SK-MEL-5 (cell line): ENCODE results near the gene BBS12. TPM values are rescaled to one million over a fixed set of nuclear protein-coding genes. Genes with fewer than 3 reads are reported as not detected.

Source experiments
- DNase-seq: peaks from one replicate; pipeline ENCODE4 v3.0.0-alpha.2; 2016; ENCODE audit warnings: low read depth, low spot score
- in situ Hi-C: cut with HindIII; loops from 2 replicates; pipeline ENCODE4 v1.10.0; 2016; ENCODE audit warnings: low sequenced_read_pairs, high pct_unique_total_duplicates, low pct_unique_long_range_greater_than_20kb
- total RNA-seq: library from RNA; depleted of rRNA; stranded (reverse); fragments of >200 nt; shearing (Covaris generic); gene quantifications from 2 replicates; pipeline ENCODE4 v1.2.3, GENCODE V29; 2014

Gene BBS12
- total RNA-seq, 1 experiment from 2014 or later: 6.6 TPM

DNA sequence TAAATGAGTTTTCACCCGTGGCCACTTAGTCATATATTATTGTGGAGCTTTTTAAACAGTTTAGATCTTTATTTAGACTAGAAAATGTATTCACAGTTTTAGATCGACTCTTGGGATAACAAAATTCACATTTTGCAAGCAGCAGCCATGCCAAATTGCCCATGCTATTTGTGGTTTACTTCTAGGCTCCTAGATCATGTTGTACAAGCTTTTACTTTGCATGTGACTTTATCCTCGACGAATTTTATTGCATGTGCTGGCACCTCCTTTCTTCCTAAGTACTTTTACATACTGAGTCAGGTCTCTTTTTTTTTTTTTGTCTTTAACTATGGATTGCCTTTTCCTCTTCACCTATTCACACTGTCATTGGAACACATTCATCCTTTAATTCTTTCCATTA lies 23.2 kb downstream of the BBS12 start:
- in situ Hi-C loops: loop anchor here (25.0 kb wide), 1 partner anchor 157 kb away; the partner anchor contains the start of gene NUDT6
- DNase-seq: no peak

DNA sequence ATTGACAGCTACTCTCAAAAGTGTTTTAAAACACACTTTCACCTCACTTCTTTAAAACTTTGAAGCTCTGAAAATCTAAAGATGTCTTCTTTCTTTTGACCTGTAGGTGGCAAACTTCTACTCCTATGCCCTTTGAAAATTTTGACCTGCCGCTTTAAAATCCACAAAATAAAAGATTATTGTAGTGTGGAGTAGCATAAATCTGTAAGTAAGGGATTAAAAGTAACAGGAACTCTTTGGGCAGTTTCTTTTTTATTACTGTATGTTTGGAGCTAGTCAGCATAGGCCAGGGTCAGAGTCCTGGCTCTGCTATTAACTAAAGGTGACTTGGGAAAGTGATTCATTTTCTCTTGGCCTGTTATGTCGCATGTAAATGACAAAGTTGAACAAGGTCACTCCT lies 25.5 kb downstream of the BBS12 start:
- in situ Hi-C loops: loop anchor here (25.0 kb wide), 1 partner anchor 154 kb away; the partner anchor contains the start of gene NUDT6

DNA sequence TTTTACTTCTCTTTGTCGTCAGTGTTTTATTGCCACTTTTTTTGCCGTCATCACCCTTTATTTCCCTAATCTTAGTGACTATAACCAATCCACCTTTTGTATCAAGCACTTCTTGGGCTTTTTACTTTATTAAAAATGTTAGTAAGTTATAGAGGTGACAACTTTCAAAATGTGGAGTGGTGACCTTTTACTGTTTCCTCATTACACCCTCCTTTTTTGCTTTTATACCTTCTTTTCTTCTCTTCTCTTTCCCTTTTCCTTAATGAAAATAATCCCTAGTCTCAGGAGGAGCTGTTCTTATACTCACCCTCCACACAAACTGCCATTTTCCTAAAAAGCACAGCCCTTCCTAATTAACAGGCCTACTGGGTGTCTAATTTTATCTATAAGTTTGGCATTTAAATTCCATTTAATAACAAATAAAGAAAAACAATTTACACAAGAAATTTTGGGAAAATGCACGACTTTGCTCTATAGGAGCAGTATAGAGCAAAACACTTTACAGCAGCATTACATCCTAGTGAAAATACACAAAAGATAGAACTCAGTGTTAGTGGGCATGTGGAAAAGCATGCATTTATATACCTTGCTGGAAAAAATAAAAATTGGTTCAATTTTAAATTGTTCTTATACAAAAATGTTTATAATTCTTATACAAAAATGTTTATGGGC lies 27.3 kb downstream of the BBS12 start:
- DNase-seq: peak; percentile 24
- in situ Hi-C loops: loop anchor here (25.0 kb wide), 1 partner anchor 153 kb away; the partner anchor contains the start of gene NUDT6

More for the DNA sequence above, 25.5 kb downstream of the BBS12 start:
- DNase-seq: peak; percentile 52

DNA sequence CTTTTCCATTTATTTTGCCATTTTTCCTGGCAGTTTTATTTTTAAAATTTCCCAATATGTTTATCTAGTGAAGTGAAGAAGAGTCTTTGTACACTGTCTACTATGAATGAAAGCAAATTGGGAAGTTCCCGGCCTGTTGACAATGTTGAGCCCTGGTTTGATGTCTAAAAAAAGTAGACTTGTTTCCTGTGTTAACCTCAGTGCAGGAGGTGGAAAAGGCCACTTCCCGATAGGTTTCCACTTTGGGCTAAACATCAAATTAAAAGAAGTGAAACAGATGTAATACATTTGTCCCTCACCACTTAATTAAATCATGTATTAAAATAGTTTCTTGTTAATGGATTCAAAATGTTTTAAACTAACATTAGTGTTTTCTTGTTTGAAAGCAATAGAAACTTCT lies 30.0 kb downstream of the BBS12 start:
- DNase-seq: no peak
- in situ Hi-C loops: loop anchor here (25.0 kb wide), 1 partner anchor 150 kb away; the partner anchor contains the start of gene NUDT6

DNA sequence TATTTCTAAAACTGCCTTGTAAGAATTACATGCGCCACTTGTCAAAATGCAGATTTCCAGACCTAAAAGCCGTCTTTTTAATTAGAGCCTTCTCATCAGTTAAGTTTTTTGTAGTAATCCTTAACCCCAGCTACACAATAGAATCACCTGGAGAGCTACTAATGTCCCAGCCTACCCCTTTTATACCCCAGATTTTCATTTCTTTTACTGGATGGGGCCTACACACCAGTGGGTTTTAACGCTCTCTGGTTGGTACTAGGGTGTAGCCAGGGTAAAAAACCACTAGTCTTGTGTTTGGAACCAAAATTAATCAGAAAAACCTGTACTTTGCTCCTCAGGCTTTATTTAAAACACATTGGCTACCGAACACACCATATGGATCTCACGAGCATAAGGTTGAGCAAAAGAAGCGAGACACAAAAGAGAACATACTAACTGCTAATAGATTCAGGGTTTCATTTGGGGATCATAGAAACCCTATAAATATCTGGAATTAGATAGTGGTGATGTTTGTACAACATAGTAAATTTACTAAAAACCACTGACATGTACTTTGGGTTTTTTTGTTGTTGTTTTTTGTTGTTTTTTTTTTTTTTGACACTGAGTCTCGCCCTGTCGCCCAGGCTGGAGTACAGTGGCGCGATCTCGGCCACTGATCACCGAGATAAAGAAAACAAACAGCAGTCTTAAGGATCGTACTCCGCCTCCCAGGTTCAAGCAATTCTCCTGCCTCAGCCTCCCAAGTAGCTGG lies 30.6 kb downstream of the BBS12 start:
- DNase-seq: no peak
- in situ Hi-C loops: loop anchor here (25.0 kb wide), 1 partner anchor 149 kb away; the partner anchor contains the start of gene NUDT6

DNA sequence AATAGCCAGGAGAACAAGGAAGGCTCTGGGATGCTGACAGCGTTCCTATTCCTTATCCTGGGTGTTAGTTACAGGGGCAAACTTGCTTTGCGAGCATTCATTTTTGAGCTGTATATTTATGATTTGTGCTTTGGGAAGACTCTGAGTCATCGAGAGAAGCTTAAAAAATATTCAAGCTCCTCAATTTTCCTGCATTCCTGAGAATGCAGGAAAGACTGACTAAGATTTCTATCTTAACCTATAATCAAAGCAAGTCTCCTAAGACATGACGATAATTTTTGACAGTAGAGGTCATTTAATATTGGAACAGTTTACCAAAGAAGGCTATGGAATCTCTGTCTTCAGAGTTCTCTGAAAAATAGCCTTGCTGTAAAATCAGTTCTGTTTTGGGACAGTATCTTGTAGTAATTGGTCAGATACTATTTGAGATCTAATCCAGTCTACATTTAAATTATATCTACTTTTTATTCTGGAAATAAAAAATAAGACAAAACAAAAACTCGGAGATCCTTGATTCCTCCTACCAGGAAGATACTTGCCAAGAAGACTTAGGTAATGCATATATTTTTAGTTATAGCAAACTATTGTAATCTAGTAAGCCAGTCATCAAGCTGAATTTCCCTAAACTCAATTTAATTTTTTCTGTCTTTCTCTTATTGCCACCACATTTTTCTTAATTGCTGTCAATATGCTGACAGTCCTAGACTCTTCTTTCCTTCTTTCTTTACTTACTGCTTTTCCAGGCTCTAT lies 31.7 kb downstream of the BBS12 start:
- in situ Hi-C loops: loop anchor here (25.0 kb wide), 1 partner anchor 148 kb away; the partner anchor contains the start of gene NUDT6
- DNase-seq: no peak

DNA sequence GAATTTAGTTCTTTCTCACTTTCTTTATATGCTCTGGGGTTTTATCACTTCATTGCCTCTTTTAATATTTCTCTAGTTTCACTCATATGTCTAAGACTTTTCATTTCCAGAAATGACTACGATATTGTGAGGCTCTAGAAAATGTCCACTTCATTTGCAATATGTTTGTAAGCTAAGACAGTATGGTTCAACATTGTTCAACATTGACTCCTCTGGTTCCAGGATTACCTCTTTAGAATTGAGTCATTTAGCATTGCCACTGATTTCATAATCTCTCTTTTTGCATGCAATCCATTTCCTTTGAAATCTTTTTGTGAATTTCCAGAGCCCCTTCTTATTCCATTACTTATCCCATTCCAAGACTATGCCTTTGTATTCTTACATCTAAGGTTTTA lies 32.3 kb downstream of the BBS12 start:
- no peak for DNase-seq

DNA sequence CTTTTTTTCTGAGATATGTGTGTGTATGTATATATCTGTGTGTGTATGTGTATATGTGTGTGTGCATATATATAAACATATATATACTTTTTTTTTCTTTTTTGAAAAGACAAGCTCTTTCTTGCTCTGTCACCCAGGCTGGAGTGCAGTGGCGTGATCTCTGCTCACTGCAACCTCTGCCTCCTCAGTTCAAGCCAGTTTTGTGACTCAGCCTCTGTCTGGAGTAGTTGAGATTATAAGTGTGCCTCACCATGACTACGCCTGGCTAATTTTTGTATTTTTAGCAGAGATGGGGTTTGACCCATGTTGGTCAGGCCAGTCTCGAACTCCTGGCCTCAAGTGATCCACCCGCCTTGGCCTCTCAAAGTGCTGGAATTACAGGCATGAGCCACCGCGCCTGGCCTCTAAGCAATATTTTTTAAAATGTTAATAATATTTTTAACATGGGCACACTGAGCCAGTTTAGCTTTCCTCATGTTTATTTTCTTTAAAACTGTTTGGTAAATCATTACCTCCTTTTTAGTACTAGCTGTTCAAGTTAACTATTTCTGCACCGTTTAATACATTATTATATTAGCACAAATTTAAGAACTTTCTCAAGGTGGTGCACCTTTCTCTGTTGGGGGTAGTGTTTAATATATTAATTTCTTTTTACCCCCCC lies 33.3 kb downstream of the BBS12 start:
- no peak for DNase-seq
- in situ Hi-C loops: loop anchor here (25.0 kb wide), 1 partner anchor 146 kb away; the partner anchor contains the start of gene NUDT6

More for the DNA sequence above, 32.3 kb downstream of the BBS12 start:
- in situ Hi-C loops: loop anchor here (25.0 kb wide), 1 partner anchor 147 kb away; the partner anchor contains the start of gene NUDT6

DNA sequence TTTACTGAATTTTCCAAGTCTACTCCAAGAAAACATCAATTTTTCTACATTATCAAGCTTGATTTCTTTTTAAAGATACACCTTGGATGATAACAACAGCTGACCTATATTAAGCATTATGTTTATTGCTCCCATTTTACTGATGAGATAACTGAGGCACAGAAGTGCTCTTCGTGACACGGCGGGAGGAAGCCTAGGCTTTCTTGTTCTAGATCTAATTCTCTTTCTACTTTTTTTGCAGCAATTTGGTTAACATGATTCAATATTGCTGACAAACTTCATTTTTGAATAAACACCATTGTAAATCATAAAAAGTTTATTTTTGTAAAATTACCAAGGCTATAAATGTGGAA lies 33.8 kb downstream of the BBS12 start:
- in situ Hi-C loops: loop anchor here (25.0 kb wide), 1 partner anchor 146 kb away; the partner anchor contains the start of gene NUDT6
- no peak for DNase-seq

DNA sequence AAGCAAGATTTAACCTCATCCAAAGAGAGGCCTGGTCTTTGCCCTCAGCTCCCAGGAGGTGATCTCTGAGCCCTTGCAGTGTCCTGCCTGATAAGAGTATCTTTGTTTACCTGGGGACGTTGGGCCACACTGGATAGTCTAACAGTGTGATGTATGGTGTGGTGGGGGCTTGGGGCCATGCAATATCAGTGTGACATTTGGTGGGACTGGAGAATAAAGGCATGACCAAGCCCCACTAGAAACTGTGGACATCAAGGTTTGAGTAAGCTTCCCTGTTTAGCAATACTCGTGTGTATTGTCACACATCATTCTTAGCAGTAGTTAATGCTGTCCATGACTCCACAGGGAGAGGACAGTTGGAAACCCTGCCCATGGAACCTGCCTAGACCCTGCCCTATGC lies 34.4 kb downstream of the BBS12 start:
- DNase-seq: no peak

DNA sequence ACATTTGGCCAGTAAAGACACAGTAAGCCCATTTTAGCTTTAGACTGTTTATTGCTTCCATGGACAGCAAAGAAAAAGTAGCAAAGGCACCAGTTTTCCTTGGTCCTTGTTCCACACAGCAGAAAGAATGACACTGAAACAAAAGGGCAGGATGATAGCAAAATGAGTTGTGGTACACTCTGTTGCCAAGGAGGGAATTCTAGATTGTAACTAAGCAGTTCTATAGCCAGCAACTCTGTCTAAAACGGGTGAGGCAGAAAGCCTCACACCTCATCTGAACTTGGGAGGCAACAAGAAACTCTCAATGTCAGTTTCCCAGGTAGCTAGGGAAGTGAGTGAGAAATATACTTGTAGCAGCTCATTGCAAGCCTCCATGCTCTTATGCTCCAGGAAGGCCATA lies 39.2 kb downstream of the BBS12 start:
- in situ Hi-C loops: loop anchor here (25.0 kb wide), 1 partner anchor 141 kb away; the partner anchor contains the start of gene NUDT6
- DNase-seq: no peak

More for the DNA sequence above, 34.4 kb downstream of the BBS12 start:
- in situ Hi-C loops: loop anchor here (25.0 kb wide), 1 partner anchor 145 kb away; the partner anchor contains the start of gene NUDT6

DNA sequence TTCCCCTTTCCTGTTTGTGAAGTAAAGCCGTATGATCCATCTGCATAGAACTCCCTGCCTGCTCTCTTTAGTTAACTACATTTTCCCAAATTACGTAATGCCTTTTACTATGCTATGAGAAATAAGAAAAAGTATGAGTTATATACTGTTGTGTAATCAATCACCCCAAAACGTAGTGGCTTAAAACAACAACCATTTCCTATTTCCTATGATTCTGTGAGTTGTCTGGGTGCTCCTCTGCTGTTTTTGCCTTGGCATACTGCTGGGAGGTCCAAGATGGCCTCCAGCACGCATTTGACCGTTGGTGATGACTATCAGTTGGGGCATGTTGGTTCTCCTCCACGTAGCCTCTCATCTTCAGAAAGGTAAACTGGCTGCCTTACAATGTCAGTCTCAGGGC lies 39.8 kb downstream of the BBS12 start:
- in situ Hi-C loops: loop anchor here (25.0 kb wide), 1 partner anchor 140 kb away; the partner anchor contains the start of gene NUDT6
- no peak for DNase-seq

DNA sequence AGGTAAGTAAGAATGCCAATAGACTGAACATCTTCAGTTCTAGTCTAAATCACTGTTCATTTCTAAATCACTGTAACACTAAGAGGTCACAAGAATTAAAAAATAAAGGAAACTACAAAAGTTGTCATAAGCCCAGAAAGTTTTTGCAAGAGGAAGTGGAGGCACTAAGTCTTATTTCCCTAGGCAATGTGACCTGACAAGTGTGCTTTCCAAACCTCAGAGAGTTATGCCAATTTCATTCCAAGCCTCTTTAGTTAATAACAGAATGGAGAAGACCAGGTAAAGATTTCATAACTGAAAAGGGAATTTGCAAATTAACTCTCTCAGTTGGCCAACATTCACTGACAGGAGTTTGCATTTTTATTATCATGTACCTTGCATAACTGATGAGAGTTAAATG lies 40.5 kb downstream of the BBS12 start:
- DNase-seq: no peak
- in situ Hi-C loops: loop anchor here (25.0 kb wide), 1 partner anchor 139 kb away; the partner anchor contains the start of gene NUDT6

DNA sequence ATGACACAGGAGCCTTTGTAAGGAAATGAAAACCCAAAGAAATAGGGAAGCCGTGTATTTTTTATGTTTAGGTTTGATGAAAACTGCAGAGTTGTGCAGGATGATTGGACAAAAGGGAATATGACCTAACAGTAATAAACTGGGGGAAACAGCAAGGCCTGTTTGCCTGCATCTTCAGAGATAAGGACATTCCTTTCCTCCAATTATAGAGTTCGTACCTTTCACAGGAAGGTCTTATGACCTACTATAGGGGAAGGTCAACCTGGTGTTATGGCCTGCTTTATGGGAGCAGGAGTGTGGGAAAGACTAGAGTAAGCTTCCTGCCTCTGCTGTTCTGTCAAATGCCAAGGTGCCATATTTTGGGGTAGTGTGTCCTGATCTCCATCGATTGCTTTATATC lies 42.5 kb downstream of the BBS12 start:
- in situ Hi-C loops: no loop called here
- DNase-seq: no peak

DNA sequence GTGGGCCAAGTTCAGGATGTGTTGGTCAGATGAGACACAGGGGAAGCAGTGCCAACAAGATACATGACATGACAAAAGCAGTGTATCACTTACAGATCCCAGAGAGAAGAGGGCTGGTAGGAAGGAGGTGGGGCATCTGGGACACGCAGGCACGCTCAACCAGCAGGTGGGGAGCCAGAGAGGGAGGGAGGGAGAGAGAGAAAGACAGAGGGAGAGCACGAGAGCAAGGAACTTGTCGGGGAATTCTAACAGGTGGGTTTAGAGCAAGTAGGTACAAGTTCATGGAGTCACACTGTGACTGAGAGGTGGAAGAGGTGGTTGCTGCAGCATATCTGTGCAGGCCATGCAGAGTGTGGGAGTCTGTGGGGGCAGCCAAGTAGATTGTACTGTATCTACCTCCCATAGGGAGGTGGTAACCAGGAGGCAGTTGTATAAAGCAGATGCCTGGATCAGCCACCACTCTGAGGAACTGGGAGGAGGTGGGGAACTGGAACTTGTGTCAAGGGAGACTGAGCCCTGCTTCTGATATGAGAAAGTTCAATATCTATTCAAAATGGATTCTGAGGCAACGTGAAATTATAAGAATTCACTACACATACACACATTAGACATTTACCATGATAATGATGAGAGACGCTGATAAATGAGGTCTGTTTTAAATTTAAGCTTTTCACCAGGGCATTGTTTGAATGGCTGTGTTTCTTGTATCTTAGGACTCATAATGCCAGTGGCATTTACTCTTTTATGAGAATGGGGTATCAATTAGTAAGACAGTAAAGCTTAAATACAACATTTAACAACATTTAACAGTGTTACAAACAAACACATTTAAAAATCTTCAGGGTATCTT lies 43.7 kb downstream of the BBS12 start:
- in situ Hi-C loops: no loop called here
- no peak for DNase-seq

DNA sequence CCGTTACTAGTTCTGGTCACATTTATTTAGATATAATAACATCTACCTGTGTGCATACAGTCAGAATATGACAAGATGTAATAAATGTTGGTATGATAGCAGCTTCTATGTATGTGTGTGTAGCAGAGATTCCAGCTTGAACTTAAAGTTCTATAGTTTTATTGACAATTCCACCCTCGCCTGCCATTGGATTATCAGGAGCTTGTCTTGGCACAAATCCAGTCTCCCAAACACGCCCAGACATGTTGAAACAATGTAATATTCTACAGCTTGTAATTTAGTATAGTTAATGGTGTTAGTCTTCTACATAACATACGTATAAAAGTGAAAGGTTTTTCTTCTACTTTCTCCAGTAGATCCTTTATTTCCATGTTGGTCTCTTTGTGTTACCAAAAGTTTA lies 44.4 kb downstream of the BBS12 start:
- DNase-seq: no peak
- in situ Hi-C loops: no loop called here
